Small intestine (tissue), 7 donors: ENCODE measurements around the gene CNIH2. TPM values are rescaled to one million over a fixed set of nuclear protein-coding genes. Genes with fewer than 3 reads are reported as not detected.
"Not testable (repeated sequence)": the region's sequence is repeated elsewhere in the genome, so short reads cannot be mapped to it uniquely, and the experiment has no call there.

ENCODE experiments used
- DNase-seq, 2 donors: peaks; one replicate each; pipeline versions ENCODE4 v3.0.0 to v3.0.0-alpha.2; 2013
- FAIRE-seq: peaks from 2 replicates; lab custom pipeline; 2012; peaks lifted over from hg19 to GRCh38; lab: Jason Lieb, UNC
- H3K27ac ChIP-seq, 3 donors: one replicate each; pipeline ENCODE4 v1.5.1; 2013; ENCODE audit warnings: low read length in 2 of 3, mild to moderate bottlenecking in 2 of 3, control low read depth in 1 of 3, inconsistent platforms in 1 of 3, low read depth in 1 of 3, moderate library complexity in 1 of 3
- H3K27me3 ChIP-seq, 3 donors: one replicate each; pipeline ENCODE4 v1.6.1; 2013; ENCODE audit warnings: low read length in 3 of 3, inconsistent platforms in 1 of 3; ENCODE audit not compliant: control insufficient read depth in 3 of 3, insufficient read depth in 3 of 3
- H3K36me3 ChIP-seq, 3 donors: one replicate each; pipeline ENCODE4 v1.6.1; 2013; ENCODE audit warnings: low read length in 3 of 3, inconsistent platforms in 1 of 3, low read depth in 1 of 3, mild to moderate bottlenecking in 1 of 3, moderate library complexity in 1 of 3; ENCODE audit not compliant: control insufficient read depth in 3 of 3, insufficient read depth in 2 of 3
- H3K4me1 ChIP-seq, 3 donors: one replicate each; pipeline ENCODE4 v1.6.1; 2013; ENCODE audit warnings: low read length in 2 of 3, inconsistent platforms in 1 of 3, low read depth in 1 of 3, mild to moderate bottlenecking in 1 of 3, moderate library complexity in 1 of 3; ENCODE audit not compliant: control insufficient read depth in 3 of 3, insufficient read depth in 2 of 3
- H3K4me3 ChIP-seq, 3 donors: one replicate each; pipeline ENCODE4 v1.5.1; 2013; ENCODE audit warnings: low read length in 3 of 3, control low read depth in 1 of 3, inconsistent platforms in 1 of 3, low read depth in 1 of 3, mild to moderate bottlenecking in 1 of 3, moderate library complexity in 1 of 3
- H3K9me3 ChIP-seq, 2 donors: one replicate each; pipeline ENCODE4 v1.6.1; 2013; ENCODE audit warnings: low read depth in 1 of 2, low read length in 1 of 2; ENCODE audit not compliant: control insufficient read depth in 2 of 2, insufficient read depth in 1 of 2
- WGBS, 3 donors: extraction: QIAGEN DNeasy Blood & Tissue Kit; methylation state at CpG; one replicate each; pipeline ENCODE4 v1.1.7; 2013; 5-methylcytosine and 5-hydroxymethylcytosine counted together
- polyA plus RNA-seq, 4 donors: library from polyadenylated mRNA; stranded (reverse) in 3 of 4; unstranded in 1 of 4; fragments of 200-250 nt in 3 of 4; fragments of 120-200 nt in 1 of 4; gene quantifications; one replicate each; pipeline versions ENCODE4 v1.2.1 to v1.2.3, GENCODE V29; 2013
- donor health status: healthy with polysubstance abuse.
- donor health status: control.
- donor health status: control.
- donor health status: Bipolar disorder and iron deficiency.
- donor health status: healthy.

CNIH2 gene
- polyA plus RNA-seq, 4 donors, result 0.81 to 3.4 (median 0.99) TPM

GRCh38 chr11:66275984-66276612 is 1.9 kb upstream of the CNIH2 start:
- FAIRE-seq (no peak), DNase-seq (no peak)
- Histone ChIP-seq H3K27ac (no peak overlapping the region), H3K36me3 (peaks cover 12 to 62% (median 29%) of the 10 kb centered on the region in 3 donors), H3K27me3 (peaks cover 0 to 14% (median 0%) of the 10 kb centered on the region in 3 donors), H3K4me3 (no peak overlapping the region), H3K4me1 (peaks cover 0 to 6% (median 1%) of the 10 kb centered on the region in 3 donors), H3K9me3 (no peaks in the 10 kb centered on the region)
- WGBS, 3 donors, result 86 to 90% (median 88%) methylated on average over 14 of the region's 14 CpGs

DNA sequence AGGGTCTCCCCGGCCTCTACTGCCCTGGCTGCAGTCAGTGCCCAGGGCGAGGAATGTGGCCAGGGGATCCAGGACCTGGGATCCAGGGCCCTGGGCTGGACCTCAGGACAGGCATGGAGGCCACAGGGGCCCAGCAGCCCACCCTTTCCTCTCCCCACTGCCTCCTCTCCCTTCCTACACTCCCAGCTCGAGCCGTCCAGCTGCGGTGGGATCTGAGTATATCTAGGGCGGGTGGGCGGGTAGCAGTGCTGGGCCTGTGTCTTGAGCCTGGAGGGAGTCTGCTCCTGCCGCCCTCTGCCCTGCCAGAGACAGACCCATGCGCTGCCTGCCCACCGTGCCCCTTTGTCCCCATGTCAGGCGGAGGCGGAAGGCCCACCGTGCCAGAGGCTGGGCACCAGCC is 1.4 kb upstream of the CNIH2 start:
- Histone ChIP-seq H3K27me3 (peaks cover 0 to 14% (median 0%) of the 10 kb centered on the region in 3 donors), H3K36me3 (peaks cover 12 to 59% (median 29%) of the 10 kb centered on the region in 3 donors)
- not testable (repeated sequence) for DNase-seq, H3K27ac ChIP-seq, H3K4me3 ChIP-seq, H3K4me1 ChIP-seq, H3K9me3 ChIP-seq, FAIRE-seq
- WGBS, 3 donors, result 82 to 94% (median 87%) methylated on average over 7 to 13 of the region's 13 CpGs

DNA sequence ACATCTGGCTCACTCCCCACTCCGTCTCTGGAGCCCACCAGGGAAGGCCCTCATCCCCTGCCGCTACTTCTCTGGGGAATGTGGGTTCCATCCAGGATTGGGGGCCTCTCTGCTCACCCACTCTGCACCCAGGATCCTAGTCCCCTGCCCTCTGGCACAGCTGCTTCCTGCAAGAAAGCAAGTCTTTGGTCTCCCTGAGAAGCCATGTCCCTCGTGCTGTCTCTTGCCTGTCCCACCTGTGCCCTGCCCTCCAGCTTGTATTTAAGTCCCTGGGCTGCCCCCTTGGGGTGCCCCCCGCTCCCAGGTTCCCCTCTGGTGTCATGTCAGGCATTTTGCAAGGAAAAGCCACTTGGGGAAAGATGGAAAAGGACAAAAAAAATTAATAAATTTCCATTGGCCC is 911 bp upstream of the CNIH2 start:
- not testable (repeated sequence) for H3K4me3 ChIP-seq, DNase-seq, H3K4me1 ChIP-seq, FAIRE-seq, H3K9me3 ChIP-seq
- WGBS, 3 donors, result 76 to 80% (median 79%) methylated on average over 4 of the region's 4 CpGs
- peaks cover 11 to 54% (median 26%) of the 10 kb centered on the region in 3 donors for H3K36me3 ChIP-seq
- H3K27me3 ChIP-seq, result peaks cover 0 to 14% (median 0%) of the 10 kb centered on the region in 3 donors
- H3K27ac ChIP-seq, result peak overlapping the region; percentile 36 to 80 (median 72)

- DNase-seq (no peak), FAIRE-seq (no peak)
- Histone ChIP-seq H3K36me3 (peaks cover 9 to 50% (median 15%) of the 10 kb centered on the region in 3 donors), H3K4me1 (peaks cover 0 to 10% (median 1%) of the 10 kb centered on the region in 3 donors), H3K27ac (peak overlapping the region in 1 of 3 donors; percentile 37), H3K4me3 (peak overlapping the region; percentile 8 to 49 (median 21)), H3K27me3 (peaks cover 0 to 14% (median 0%) of the 10 kb centered on the region in 3 donors), H3K9me3 (no peaks in the 10 kb centered on the region)
- 2 to 5% (median 2%) methylated on average over 27 to 45 of the region's 45 CpGs for WGBS, 3 donors
Measured at GRCh38 chr11:66278363-66279091, 552 bp downstream of the CNIH2 start.

DNA sequence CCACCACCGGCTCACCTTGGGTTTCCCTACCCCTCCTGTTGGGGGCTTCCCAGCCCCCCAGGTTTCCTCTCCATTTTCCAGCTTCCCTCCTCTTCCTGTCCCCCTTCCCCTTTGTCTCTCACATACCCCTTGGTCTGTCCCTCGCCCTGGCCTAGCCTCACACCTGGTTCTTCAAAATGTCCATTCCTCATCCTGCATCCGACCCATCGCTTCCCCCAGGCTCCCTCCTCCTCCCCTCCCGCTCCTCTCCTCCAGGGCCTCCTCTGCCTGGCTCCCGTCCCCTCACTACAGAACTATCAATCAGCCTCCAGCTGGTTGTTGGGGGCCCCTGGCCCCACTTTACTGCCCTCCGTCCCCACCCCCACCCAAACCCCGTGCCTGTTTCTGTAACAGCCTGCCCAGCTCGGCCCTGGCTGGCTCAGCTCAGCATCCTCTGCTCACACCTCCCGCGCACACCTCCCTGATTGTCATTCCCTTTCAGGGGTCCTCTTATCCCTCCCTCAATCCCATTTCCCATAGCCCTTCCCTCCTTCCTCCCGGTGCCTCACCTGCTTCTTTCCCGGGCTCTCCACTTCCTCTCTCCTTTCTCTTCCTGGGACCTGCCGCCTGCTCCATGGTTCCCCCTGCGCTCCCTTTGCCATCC is 1.2 kb downstream of the CNIH2 start:
- peak overlapping the region in 1 of 3 donors; percentile 37 for H3K27ac ChIP-seq
- H3K27me3 ChIP-seq, result peaks cover 0 to 14% (median 0%) of the 10 kb centered on the region in 3 donors
- FAIRE-seq (no peak), DNase-seq (no peak)
- H3K4me3 ChIP-seq, result peak overlapping the region in 1 of 3 donors; percentile 8
- no peaks in the 10 kb centered on the region for H3K9me3 ChIP-seq
- WGBS, 3 donors, result 70% methylated on average over 15 of the region's 15 CpGs
- H3K36me3 ChIP-seq, result peaks cover 6 to 50% (median 13%) of the 10 kb centered on the region in 3 donors
- H3K4me1 ChIP-seq, result peaks cover 0 to 10% (median 1%) of the 10 kb centered on the region in 3 donors

- Histone ChIP-seq H3K27ac (no peak overlapping the region), H3K9me3 (no peaks in the 10 kb centered on the region), H3K4me1 (peaks cover 0 to 10% (median 1%) of the 10 kb centered on the region in 3 donors), H3K27me3 (peaks cover 0 to 14% (median 0%) of the 10 kb centered on the region in 3 donors), H3K4me3 (no peak overlapping the region), H3K36me3 (peaks cover 3 to 50% (median 9%) of the 10 kb centered on the region in 3 donors)
- FAIRE-seq, result no peak
- no peak for DNase-seq
- WGBS, 3 donors, result 77 to 84% (median 83%) methylated on average over 8 to 14 of the region's 14 CpGs
Measured at GRCh38 chr11:66280428-66280827, 2.5 kb downstream of the CNIH2 start.

DNA sequence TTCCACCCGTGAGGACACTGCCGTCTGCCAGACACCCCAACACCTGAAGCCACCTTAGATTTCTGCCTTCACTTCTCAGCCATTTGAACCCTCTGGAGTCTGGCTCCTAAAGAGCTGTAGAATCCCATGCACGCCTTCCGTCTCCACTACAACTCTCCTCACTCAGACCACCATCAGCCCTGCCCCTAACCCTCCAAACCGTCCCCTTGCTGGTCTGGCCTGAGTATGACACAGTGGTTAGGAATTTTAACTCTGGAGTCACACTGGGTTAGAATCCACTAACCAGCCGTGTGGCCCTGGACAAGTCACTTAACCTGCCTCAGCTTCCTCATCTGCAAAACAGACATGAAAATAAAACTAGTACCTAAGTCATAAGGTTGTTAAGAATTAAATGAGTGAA is 3.0 kb downstream of the CNIH2 start:
- H3K4me1 ChIP-seq, result peaks cover 0 to 10% (median 1%) of the 10 kb centered on the region in 3 donors
- 83 to 88% (median 85%) methylated on average over 6 of the region's 6 CpGs for WGBS, 3 donors
- no peak overlapping the region for H3K27ac ChIP-seq
- peaks cover 0 to 14% (median 0%) of the 10 kb centered on the region in 3 donors for H3K27me3 ChIP-seq
- FAIRE-seq (no peak), DNase-seq (no peak)
- H3K9me3 ChIP-seq, result no peaks in the 10 kb centered on the region
- peaks cover 3 to 50% (median 4%) of the 10 kb centered on the region in 3 donors for H3K36me3 ChIP-seq
- no peak overlapping the region for H3K4me3 ChIP-seq
